HG03175 (cell line): ENCODE data around the gene NMRK1.
A peak's percentile ranks its signal among the peaks of the same experiment; 100 is the strongest.

ENCODE experiments used
- ATAC-seq: cut with Tn5 transposase; IDR thresholded peaks from one replicate; pipeline ENCODE4 v1.9.1; 2021; ENCODE audit warnings: mild to moderate bottlenecking, moderate library complexity; ENCODE audit not compliant: unreplicated experiment

The NMRK1 gene

GRCh38 chr9:75063556-75064305 is 24.2 kb downstream of the NMRK1 start:
- no peak for ATAC-seq

DNA sequence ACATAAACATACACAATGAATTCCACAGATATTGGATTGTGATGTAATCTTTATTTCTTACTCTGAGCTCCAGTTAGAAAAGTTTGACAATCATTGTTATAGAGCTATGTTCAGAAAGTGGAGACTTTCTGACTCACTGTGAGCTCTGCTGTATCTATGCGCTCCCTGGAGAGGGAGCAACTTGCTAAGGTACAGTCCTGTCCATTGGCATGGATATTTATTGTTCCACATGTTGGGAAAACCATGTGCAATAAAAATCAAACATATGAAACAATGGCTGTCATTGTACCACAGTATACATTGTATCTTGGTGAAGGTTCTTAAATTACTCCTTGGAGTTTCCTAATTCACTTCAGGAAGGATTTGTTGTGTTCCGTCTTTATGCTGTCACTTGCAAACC is 26.8 kb downstream of the NMRK1 start:
- ATAC-seq, result no peak

GRCh38 chr9:75054368-75055001 is 33.5 kb downstream of the NMRK1 start:
- ATAC-seq, result no peak

- ATAC-seq, result peak; percentile 89
Measured at GRCh38 chr9:75053869-75054268, 34.1 kb downstream of the NMRK1 start.

DNA sequence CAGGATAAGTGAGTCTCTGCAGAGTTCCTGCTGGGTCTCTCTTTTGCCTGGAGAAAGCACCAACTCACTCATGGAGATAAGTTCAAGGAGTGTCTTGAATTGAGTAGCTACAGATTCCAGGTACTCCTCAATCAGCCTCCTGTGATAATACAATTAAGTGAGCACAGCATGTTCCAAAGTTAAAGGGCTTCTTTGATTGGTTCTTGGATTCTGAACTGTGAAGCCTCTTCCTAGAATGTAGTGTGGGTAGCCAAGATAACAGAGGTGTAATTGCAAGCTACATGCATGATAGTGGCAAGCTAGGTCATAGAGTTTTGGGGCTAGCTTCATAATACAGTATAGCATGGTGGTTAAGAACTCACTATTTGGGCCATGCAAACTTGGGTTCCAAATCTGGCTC is 36.7 kb downstream of the NMRK1 start:
- ATAC-seq, result no peak

- no peak for ATAC-seq
Measured at GRCh38 chr9:75047506-75047905, 40.4 kb downstream of the NMRK1 start.

- no peak for ATAC-seq
Measured at GRCh38 chr9:75046725-75047345, 41.1 kb downstream of the NMRK1 start.

GRCh38 chr9:75041041-75041440 is 46.9 kb downstream of the NMRK1 start:
- no peak for ATAC-seq

- ATAC-seq, result no peak
Measured at GRCh38 chr9:75039801-75040200, 48.2 kb downstream of the NMRK1 start.

GRCh38 chr9:75039009-75039408 is 48.9 kb downstream of the NMRK1 start:
- no peak for ATAC-seq

DNA sequence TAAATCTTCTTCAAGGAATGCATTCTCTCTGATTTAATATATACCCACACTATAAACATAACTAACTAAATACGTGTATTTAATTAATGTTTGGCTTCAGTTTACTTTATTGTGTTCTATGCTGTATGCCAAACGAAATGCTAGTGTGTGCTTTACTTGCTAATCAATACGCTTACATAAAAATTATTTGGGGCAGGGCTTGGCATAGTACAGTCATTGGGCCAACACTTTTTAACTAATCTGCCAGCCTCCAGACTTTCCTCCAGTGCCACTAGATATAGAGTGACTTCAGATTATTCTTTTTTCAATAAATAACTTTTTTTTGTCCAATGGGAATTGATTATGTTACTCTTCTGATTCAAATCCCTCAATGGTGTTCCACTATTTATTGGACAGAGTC is 51.2 kb downstream of the NMRK1 start:
- ATAC-seq, result no peak

DNA sequence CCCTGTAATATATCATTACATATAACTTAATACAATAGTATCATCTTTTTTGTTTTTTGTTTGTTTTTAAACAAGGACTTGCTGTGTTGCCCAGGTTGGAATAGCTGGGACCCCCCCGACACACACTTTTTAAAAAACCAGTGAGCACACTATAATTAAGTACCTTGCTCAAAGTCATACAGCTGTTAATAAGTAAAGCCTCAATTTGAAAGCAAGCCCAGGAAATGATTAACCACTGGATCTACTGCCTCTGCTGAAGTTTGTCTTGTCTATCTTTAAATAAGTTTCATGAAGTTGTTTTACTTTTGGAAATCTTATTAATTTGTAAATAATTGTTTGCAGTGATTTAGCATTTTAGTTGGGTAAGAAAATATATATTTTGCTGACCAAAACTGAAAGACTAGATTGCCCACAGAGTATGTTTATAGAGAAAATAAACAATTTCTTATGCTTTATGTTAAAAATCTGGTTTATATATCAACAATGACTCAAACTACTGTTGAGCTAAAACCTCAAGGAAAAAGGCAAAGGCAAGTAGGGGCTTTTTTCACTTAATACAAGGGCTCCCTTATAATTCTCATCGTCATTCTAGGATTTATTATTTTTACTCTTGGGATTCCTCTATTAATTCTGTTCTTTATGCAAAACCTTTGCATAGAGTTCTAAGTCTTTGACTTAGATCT is 54.0 kb downstream of the NMRK1 start:
- ATAC-seq, result peak; percentile 96

DNA sequence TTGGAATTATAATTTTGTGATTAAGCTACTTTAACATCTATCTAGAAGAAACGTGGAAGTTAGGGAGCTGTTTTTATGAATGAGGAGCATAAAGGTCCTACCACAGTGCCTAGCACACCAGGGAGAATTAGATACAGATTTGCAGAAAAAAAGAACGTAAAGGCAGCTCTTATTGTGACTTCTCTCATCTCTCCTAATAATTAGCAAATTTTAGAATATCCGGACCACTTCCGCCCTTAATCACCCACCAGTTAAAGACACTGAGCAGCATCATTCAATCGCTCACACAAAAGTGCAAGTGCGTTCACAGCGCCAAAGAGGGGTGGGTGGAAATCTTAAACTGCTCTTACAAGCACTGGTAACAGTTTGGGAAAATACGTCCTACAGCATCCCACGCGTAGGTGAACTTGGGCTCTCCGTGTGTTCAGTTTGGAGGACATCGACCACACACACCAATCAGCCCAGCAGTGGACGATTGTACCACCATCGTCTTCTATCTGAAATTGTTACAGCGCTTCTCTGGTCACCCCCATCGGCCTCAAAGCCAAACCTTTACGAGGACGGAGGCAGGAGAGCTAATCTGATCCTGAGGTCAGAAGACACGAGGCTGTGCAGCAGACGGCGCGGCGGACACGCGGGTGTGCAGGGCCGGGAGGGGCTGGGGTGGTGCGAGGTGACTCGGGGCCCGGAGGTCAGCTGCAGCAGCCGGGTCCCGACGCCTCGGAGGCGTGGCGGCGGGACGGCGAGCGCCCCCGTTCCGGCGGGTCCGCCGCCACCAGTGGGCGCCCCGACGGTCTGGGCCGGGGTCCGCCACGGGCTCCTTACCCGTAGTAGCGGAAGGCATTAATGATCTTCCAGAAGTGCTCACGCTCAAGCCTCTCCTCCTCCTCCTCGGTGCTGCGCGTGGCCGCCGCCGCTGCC is 60.5 kb downstream of the NMRK1 start:
- ATAC-seq, result peak; percentile 48

DNA sequence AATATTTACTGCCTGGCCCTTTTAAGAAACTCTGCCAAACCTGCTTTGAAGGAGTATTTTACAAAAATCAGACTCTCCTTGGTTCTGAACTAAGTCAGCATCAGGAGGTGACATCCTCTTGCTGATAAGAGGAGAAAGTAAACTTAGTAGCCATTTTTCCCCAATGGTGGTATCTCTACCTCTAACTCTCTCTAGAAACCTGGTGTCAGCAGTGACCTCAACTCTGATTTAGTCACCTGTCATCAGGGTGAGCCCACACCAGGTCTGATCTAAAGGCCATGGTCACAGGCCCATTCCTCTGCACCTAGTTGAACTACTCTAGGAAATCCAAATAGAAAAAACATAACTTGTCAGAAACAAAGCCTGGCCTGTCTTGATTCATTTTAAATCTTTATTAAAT is 64.1 kb downstream of the NMRK1 start:
- no peak for ATAC-seq

DNA sequence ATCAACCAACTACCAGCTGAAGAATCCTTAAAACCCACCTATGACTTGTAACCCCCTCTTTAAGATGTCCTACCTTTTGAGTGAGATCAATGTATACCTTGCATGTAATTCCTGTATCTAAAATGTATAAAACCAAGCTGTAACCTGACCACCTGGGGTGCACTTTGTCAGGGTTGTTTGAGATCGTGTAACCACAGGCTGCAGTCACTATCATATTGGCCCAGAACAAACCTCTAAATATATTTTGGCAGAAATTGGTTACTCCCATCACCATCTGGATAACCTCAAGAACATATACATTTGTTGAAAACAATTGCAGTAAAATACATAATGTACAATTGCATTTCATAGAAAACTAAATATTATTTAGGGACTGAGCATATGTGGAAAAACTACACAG is 68.3 kb downstream of the NMRK1 start:
- no peak for ATAC-seq

DNA sequence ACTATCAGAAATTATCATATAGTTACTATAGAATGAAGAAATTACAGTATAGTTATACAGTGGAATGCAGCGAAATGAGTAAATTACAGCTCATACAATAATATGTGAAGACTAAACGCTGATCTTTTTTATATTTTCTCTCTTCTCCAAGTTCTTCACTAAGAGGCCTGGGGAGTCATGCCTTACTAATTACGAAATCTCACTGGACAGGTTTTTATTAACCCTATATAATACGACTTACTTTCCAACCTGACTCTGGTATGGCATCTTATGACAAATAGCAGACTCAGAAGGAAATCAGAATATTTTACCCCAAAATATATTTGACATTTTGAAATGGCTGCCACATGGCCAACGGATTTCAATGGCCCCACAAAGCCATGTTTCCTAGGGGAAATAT is 68.9 kb downstream of the NMRK1 start:
- ATAC-seq, result no peak

DNA sequence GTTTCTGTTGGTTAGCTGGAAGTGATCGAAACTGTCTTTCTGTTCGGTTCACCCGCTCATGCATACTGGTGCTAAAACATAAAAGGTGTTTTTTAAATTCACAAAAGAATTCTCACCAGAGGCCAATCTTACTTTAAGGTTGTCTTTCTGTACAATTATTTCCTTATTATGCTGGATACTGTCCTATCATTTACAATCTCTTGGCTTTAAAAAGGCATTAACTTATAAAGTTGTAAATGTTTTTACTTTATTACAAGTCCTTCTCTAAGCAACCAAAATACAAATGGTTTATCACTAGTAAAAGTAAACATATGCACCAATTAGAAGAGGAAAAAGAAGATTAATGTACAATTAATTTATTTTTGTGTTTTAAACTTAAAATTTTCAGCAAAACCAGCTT is 70.6 kb downstream of the NMRK1 start:
- peak; percentile 44 for ATAC-seq

- ATAC-seq, result no peak
Measured at GRCh38 chr9:75013735-75014134, 74.2 kb downstream of the NMRK1 start.
